Measurements from ENCODE around the gene C5orf15.

Gene C5orf15

GRCh38 chr5:133947431-133947841, 21.0 kb downstream of the C5orf15 start:
- in situ Hi-C loops (cut with HindIII; ENCODE audit: low sequenced_read_pairs) = loop anchor here (10.0 kb wide), 1 partner anchor 393 kb away; no protein-coding TSS in a partner anchor
- TF ChIP-seq, protein P1, sequence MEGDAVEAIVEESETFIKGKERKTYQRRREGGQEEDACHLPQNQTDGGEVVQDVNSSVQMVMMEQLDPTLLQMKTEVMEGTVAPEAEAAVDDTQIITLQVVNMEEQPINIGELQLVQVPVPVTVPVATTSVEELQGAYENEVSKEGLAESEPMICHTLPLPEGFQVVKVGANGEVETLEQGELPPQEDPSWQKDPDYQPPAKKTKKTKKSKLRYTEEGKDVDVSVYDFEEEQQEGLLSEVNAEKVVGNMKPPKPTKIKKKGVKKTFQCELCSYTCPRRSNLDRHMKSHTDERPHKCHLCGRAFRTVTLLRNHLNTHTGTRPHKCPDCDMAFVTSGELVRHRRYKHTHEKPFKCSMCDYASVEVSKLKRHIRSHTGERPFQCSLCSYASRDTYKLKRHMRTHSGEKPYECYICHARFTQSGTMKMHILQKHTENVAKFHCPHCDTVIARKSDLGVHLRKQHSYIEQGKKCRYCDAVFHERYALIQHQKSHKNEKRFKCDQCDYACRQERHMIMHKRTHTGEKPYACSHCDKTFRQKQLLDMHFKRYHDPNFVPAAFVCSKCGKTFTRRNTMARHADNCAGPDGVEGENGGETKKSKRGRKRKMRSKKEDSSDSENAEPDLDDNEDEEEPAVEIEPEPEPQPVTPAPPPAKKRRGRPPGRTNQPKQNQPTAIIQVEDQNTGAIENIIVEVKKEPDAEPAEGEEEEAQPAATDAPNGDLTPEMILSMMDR (IDR thresholded peaks at IDR 0.05; ENCODE audit: low read depth, low read length, missing control alignments) = no peak
- peak; percentile 65 for DNase-seq (ENCODE audit: low read depth)
- no peak overlapping the region for H3K4me3 ChIP-seq (ENCODE audit: low read depth, low read length)

DNA sequence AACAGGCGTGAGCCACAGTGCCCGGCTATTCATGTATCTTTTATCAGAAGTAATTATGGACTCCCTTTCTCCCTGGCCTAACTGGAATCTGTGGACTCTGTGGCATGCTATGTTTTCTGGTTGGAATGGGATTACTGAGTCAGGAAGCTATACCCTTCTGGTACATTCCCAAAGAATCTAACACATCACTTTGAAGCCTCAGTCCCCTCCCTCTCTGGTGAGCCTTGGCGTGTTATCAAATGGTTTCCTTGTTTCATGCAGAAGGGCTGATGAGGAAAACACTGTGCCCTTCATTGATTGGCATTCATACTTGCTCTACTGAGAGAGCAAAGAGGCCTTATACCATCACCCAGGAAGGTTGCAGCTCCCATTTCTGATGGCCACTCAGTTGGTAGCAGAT, 22.9 kb downstream of the C5orf15 start:
- in situ Hi-C loops (cut with HindIII; ENCODE audit: low sequenced_read_pairs) = loop anchor here (10.0 kb wide), 1 partner anchor 391 kb away; no protein-coding TSS in a partner anchor
- TF ChIP-seq, protein P1 (IDR thresholded peaks at IDR 0.05; ENCODE audit: low read depth, low read length, missing control alignments) = no peak
- no peak for DNase-seq (ENCODE audit: low read depth)
- no peak overlapping the region for H3K4me3 ChIP-seq (ENCODE audit: low read depth, low read length)

- H3K4me3 ChIP-seq (ENCODE audit: low read depth, low read length) = no peak overlapping the region
- no peak for DNase-seq (ENCODE audit: low read depth)
- in situ Hi-C loops (cut with HindIII; ENCODE audit: low sequenced_read_pairs) = loop anchor here (10.0 kb wide), 1 partner anchor 390 kb away; no protein-coding TSS in a partner anchor
- TF ChIP-seq, protein P1 (IDR thresholded peaks at IDR 0.05; ENCODE audit: low read depth, low read length, missing control alignments) = peak; percentile 72
These were observed 23.9 kb downstream of the C5orf15 start for GRCh38 chr5:133944263-133945185.

GRCh38 chr5:133943475-133943817, 25.0 kb downstream of the C5orf15 start:
- no peak for DNase-seq (ENCODE audit: low read depth)
- in situ Hi-C loops (cut with HindIII; ENCODE audit: low sequenced_read_pairs) = loop anchor here (10.0 kb wide), 1 partner anchor 389 kb away; no protein-coding TSS in a partner anchor
- TF ChIP-seq, protein P1 (IDR thresholded peaks at IDR 0.05; ENCODE audit: low read depth, low read length, missing control alignments) = no peak
- no peak overlapping the region for H3K4me3 ChIP-seq (ENCODE audit: low read depth, low read length)

GRCh38 chr5:133942614-133943474, 25.6 kb downstream of the C5orf15 start:
- H3K4me3 ChIP-seq (ENCODE audit: low read depth, low read length) = no peak overlapping the region
- in situ Hi-C loops (cut with HindIII; ENCODE audit: low sequenced_read_pairs) = loop anchor here (10.0 kb wide), 1 partner anchor 388 kb away; no protein-coding TSS in a partner anchor
- TF ChIP-seq, protein P1 (IDR thresholded peaks at IDR 0.05; ENCODE audit: low read depth, low read length, missing control alignments) = no peak
- no peak for DNase-seq (ENCODE audit: low read depth)

Measured in astrocyte of the cerebellum (primary cell).